GM23338 (cell line): ENCODE data around the gene COMMD8.

Experiments
- EZH2 ChIP-seq: fragments of 200-600 bp; sonication (generic); IDR thresholded peaks from one replicate; pipeline ENCODE4 v1.8.0; 2017; ENCODE audit warnings: antibody characterized with exemption, mild to moderate bottlenecking, low read depth; ENCODE audit not compliant: unreplicated experiment
- EZH2phosphoT487 ChIP-seq: fragments of 200-600 bp; sonication (generic); IDR thresholded peaks from one replicate; pipeline ENCODE4 v1.8.1; 2018; ENCODE audit warnings: antibody characterized with exemption; ENCODE audit not compliant: unreplicated experiment
- ZNF331 ChIP-seq: fragments of 250-450 bp; sonication (Bioruptor Pico); IDR thresholded peaks from 2 replicates; pipeline ENCODE4 v1.5.0; 2020; ENCODE audit warnings: low read depth, mild to moderate bottlenecking, moderate library complexity
- TF ChIP-seq, protein P1 (sequence below), 2 experiments: fragments of 200-600 bp in 1 of 2; sonication (generic) in 1 of 2; conservative IDR thresholded peaks; 2 replicates each; pipeline versions ENCODE4 v1.5.1 to v1.6.1; 2016 to 2017; ENCODE audit warnings: antibody characterized with exemption in 2 of 2, low read depth in 2 of 2, mild to moderate bottlenecking in 2 of 2, moderate library complexity in 1 of 2

- TF ChIP-seq, protein P1, sequence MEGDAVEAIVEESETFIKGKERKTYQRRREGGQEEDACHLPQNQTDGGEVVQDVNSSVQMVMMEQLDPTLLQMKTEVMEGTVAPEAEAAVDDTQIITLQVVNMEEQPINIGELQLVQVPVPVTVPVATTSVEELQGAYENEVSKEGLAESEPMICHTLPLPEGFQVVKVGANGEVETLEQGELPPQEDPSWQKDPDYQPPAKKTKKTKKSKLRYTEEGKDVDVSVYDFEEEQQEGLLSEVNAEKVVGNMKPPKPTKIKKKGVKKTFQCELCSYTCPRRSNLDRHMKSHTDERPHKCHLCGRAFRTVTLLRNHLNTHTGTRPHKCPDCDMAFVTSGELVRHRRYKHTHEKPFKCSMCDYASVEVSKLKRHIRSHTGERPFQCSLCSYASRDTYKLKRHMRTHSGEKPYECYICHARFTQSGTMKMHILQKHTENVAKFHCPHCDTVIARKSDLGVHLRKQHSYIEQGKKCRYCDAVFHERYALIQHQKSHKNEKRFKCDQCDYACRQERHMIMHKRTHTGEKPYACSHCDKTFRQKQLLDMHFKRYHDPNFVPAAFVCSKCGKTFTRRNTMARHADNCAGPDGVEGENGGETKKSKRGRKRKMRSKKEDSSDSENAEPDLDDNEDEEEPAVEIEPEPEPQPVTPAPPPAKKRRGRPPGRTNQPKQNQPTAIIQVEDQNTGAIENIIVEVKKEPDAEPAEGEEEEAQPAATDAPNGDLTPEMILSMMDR (conservative IDR thresholded peaks at IDR 0.05; ENCODE audit: low read depth in 2 of 2) = no peak
- TF ChIP-seq EZH2phosphoT487 = no peak
- TF ChIP-seq EZH2 = no peak
- no peak for TF ChIP-seq ZNF331 (CRISPR knock-in tag)
Observed at GRCh38 chr4:47444031-47444430, 19.5 kb downstream of the COMMD8 start.
